Retinal pigment epithelial cell (primary cell): ENCODE data around the gene NRDC.

ENCODE experiments used
- DNase-seq: peaks from one replicate; pipeline ENCODE4 v3.0.0-alpha.2; 2010; ENCODE audit warnings: low read depth
- H3K4me3 ChIP-seq: 2 replicates; pipeline ENCODE4 v1.5.1; 2011; ENCODE audit warnings: mild to moderate bottlenecking, low read length, control low read depth, moderate library complexity
- CTCF ChIP-seq: conservative IDR thresholded peaks from 2 replicates; pipeline ENCODE4 v1.5.1; 2011; ENCODE audit warnings: low read depth, low read length, control low read depth, inconsistent platforms

The NRDC gene

GRCh38 chr1:51855624-51856023 lies 22.9 kb downstream of the NRDC start:
- TF ChIP-seq CTCF = no peak

GRCh38 chr1:51853360-51853759 lies 25.2 kb downstream of the NRDC start:
- TF ChIP-seq CTCF = no peak
- DNase-seq = no peak
- H3K4me3 ChIP-seq = no peak overlapping the region

More at GRCh38 chr1:51855624-51856023, 22.9 kb downstream of the NRDC start:
- no peak overlapping the region for H3K4me3 ChIP-seq
- DNase-seq = no peak

GRCh38 chr1:51851882-51852396 lies 26.6 kb downstream of the NRDC start:
- no peak overlapping the region for H3K4me3 ChIP-seq
- TF ChIP-seq CTCF = no peak
- no peak for DNase-seq

- no peak for TF ChIP-seq CTCF
- no peak for DNase-seq
- no peak overlapping the region for H3K4me3 ChIP-seq
Measured at GRCh38 chr1:51850420-51851223, 27.9 kb downstream of the NRDC start.

GRCh38 chr1:51847294-51847920 lies 31.1 kb downstream of the NRDC start:
- no peak for DNase-seq
- H3K4me3 ChIP-seq = no peak overlapping the region
- no peak for TF ChIP-seq CTCF

- no peak for TF ChIP-seq CTCF
- H3K4me3 ChIP-seq = no peak overlapping the region
- no peak for DNase-seq
Measured at GRCh38 chr1:51843948-51844347, 34.6 kb downstream of the NRDC start.

- no peak overlapping the region for H3K4me3 ChIP-seq
- no peak for TF ChIP-seq CTCF
- no peak for DNase-seq
Measured at GRCh38 chr1:51842261-51842660, 36.3 kb downstream of the NRDC start.
